ENCODE measurements around the gene KERA.

Gene KERA

GRCh38 chr12:91043408-91043807 lies 14.4 kb downstream of the KERA start:
- Histone ChIP-seq H3K27me3 (ENCODE audit: low read depth, low read length) (no peaks in the 10 kb centered on the region), H3K27ac (ENCODE audit: low read length) (no peak overlapping the region), H3K9me3 (ENCODE audit: control insufficient read depth in 1 of 2, low read length in 2 of 2) (no peaks in the 10 kb centered on the region), H3K4me3 (ENCODE audit: low read depth in 1 of 2, low read length in 2 of 2) (no peak overlapping the region), H3K36me3 (ENCODE audit: control insufficient read depth in 1 of 2, insufficient read depth in 2 of 2, low read length in 2 of 2) (no peaks in the 10 kb centered on the region), H3K4me1 (ENCODE audit: control insufficient read depth in 1 of 2, insufficient read depth in 2 of 2, low read length in 2 of 2) (no peaks in the 10 kb centered on the region)

GRCh38 chr12:91040096-91040755 lies 17.6 kb downstream of the KERA start:
- no peaks in the 10 kb centered on the region for H3K36me3 ChIP-seq (ENCODE audit: control insufficient read depth in 1 of 2, insufficient read depth in 2 of 2, low read length in 2 of 2)
- H3K4me1 ChIP-seq (ENCODE audit: control insufficient read depth in 1 of 2, insufficient read depth in 2 of 2, low read length in 2 of 2): no peaks in the 10 kb centered on the region
- H3K4me3 ChIP-seq (ENCODE audit: low read depth in 1 of 2, low read length in 2 of 2): no peak overlapping the region
- no peaks in the 10 kb centered on the region for H3K9me3 ChIP-seq (ENCODE audit: control insufficient read depth in 1 of 2, low read length in 2 of 2)
- H3K27me3 ChIP-seq (ENCODE audit: low read depth, low read length): no peaks in the 10 kb centered on the region
- no peak overlapping the region for H3K27ac ChIP-seq (ENCODE audit: low read length)

- Histone ChIP-seq H3K9me3 (ENCODE audit: control insufficient read depth in 1 of 2, low read length in 2 of 2) (no peaks in the 10 kb centered on the region), H3K27ac (ENCODE audit: low read length) (no peak overlapping the region), H3K4me3 (ENCODE audit: low read depth in 1 of 2, low read length in 2 of 2) (no peak overlapping the region), H3K36me3 (ENCODE audit: control insufficient read depth in 1 of 2, insufficient read depth in 2 of 2, low read length in 2 of 2) (no peaks in the 10 kb centered on the region), H3K27me3 (ENCODE audit: low read depth, low read length) (no peaks in the 10 kb centered on the region), H3K4me1 (ENCODE audit: control insufficient read depth in 1 of 2, insufficient read depth in 2 of 2, low read length in 2 of 2) (no peaks in the 10 kb centered on the region)
These were observed 20.5 kb downstream of the KERA start for GRCh38 chr12:91037276-91037675.

GRCh38 chr12:91033251-91033650 lies 24.6 kb downstream of the KERA start:
- no peaks in the 10 kb centered on the region for H3K4me1 ChIP-seq (ENCODE audit: control insufficient read depth in 1 of 2, insufficient read depth in 2 of 2, low read length in 2 of 2)

GRCh38 chr12:91023326-91024004 lies 34.4 kb downstream of the KERA start:
- H3K4me1 ChIP-seq (ENCODE audit: control insufficient read depth in 1 of 2, insufficient read depth in 2 of 2, low read length in 2 of 2): no peaks in the 10 kb centered on the region
- H3K36me3 ChIP-seq (ENCODE audit: control insufficient read depth in 1 of 2, insufficient read depth in 2 of 2, low read length in 2 of 2): no peaks in the 10 kb centered on the region
- H3K4me3 ChIP-seq (ENCODE audit: low read depth in 1 of 2, low read length in 2 of 2): no peak overlapping the region
- H3K9me3 ChIP-seq (ENCODE audit: control insufficient read depth in 1 of 2, low read length in 2 of 2): no peaks in the 10 kb centered on the region
- H3K27ac ChIP-seq (ENCODE audit: low read length): no peak overlapping the region
- H3K27me3 ChIP-seq (ENCODE audit: low read depth, low read length): no peaks in the 10 kb centered on the region

More at GRCh38 chr12:91033251-91033650, 24.6 kb downstream of the KERA start:
- Histone ChIP-seq H3K27me3 (ENCODE audit: low read depth, low read length) (no peaks in the 10 kb centered on the region), H3K27ac (ENCODE audit: low read length) (no peak overlapping the region), H3K36me3 (ENCODE audit: control insufficient read depth in 1 of 2, insufficient read depth in 2 of 2, low read length in 2 of 2) (no peaks in the 10 kb centered on the region), H3K4me3 (ENCODE audit: low read depth in 1 of 2, low read length in 2 of 2) (no peak overlapping the region), H3K9me3 (ENCODE audit: control insufficient read depth in 1 of 2, low read length in 2 of 2) (no peaks in the 10 kb centered on the region)

- no peaks in the 10 kb centered on the region for H3K36me3 ChIP-seq (ENCODE audit: control insufficient read depth in 1 of 2, insufficient read depth in 2 of 2, low read length in 2 of 2)
- no peak overlapping the region for H3K27ac ChIP-seq (ENCODE audit: low read length)
- no peak overlapping the region for H3K4me3 ChIP-seq (ENCODE audit: low read depth in 1 of 2, low read length in 2 of 2)
- no peaks in the 10 kb centered on the region for H3K4me1 ChIP-seq (ENCODE audit: control insufficient read depth in 1 of 2, insufficient read depth in 2 of 2, low read length in 2 of 2)
- no peaks in the 10 kb centered on the region for H3K9me3 ChIP-seq (ENCODE audit: control insufficient read depth in 1 of 2, low read length in 2 of 2)
- no peaks in the 10 kb centered on the region for H3K27me3 ChIP-seq (ENCODE audit: low read depth, low read length)
These were observed 36.7 kb downstream of the KERA start for GRCh38 chr12:91021076-91021475.

- no peaks in the 10 kb centered on the region for H3K27me3 ChIP-seq (ENCODE audit: low read depth, low read length)
- H3K36me3 ChIP-seq (ENCODE audit: control insufficient read depth in 1 of 2, insufficient read depth in 2 of 2, low read length in 2 of 2): no peaks in the 10 kb centered on the region
- H3K9me3 ChIP-seq (ENCODE audit: control insufficient read depth in 1 of 2, low read length in 2 of 2): no peaks in the 10 kb centered on the region
- H3K4me1 ChIP-seq (ENCODE audit: control insufficient read depth in 1 of 2, insufficient read depth in 2 of 2, low read length in 2 of 2): no peaks in the 10 kb centered on the region
- H3K4me3 ChIP-seq (ENCODE audit: low read depth in 1 of 2, low read length in 2 of 2): no peak overlapping the region
- H3K27ac ChIP-seq (ENCODE audit: low read length): no peak overlapping the region
These were observed 38.4 kb downstream of the KERA start for GRCh38 chr12:91019455-91019854.

- Histone ChIP-seq H3K27ac (ENCODE audit: low read length) (no peak overlapping the region), H3K4me3 (ENCODE audit: low read depth in 1 of 2, low read length in 2 of 2) (no peak overlapping the region)
These were observed 40.1 kb downstream of the KERA start for GRCh38 chr12:91017511-91018263.

GRCh38 chr12:91017043-91017442 lies 40.8 kb downstream of the KERA start:
- Histone ChIP-seq H3K36me3 (ENCODE audit: control insufficient read depth in 1 of 2, insufficient read depth in 2 of 2, low read length in 2 of 2) (no peaks in the 10 kb centered on the region), H3K4me1 (ENCODE audit: control insufficient read depth in 1 of 2, insufficient read depth in 2 of 2, low read length in 2 of 2) (no peaks in the 10 kb centered on the region), H3K9me3 (ENCODE audit: control insufficient read depth in 1 of 2, low read length in 2 of 2) (no peaks in the 10 kb centered on the region), H3K27ac (ENCODE audit: low read length) (no peak overlapping the region), H3K27me3 (ENCODE audit: low read depth, low read length) (no peaks in the 10 kb centered on the region), H3K4me3 (ENCODE audit: low read depth in 1 of 2, low read length in 2 of 2) (no peak overlapping the region)

More at GRCh38 chr12:91017511-91018263, 40.1 kb downstream of the KERA start:
- Histone ChIP-seq H3K4me1 (ENCODE audit: control insufficient read depth in 1 of 2, insufficient read depth in 2 of 2, low read length in 2 of 2) (no peaks in the 10 kb centered on the region), H3K9me3 (ENCODE audit: control insufficient read depth in 1 of 2, low read length in 2 of 2) (no peaks in the 10 kb centered on the region), H3K27me3 (ENCODE audit: low read depth, low read length) (no peaks in the 10 kb centered on the region), H3K36me3 (ENCODE audit: control insufficient read depth in 1 of 2, insufficient read depth in 2 of 2, low read length in 2 of 2) (no peaks in the 10 kb centered on the region)

GRCh38 chr12:91009319-91009950 lies 48.4 kb downstream of the KERA start:
- H3K27ac ChIP-seq (ENCODE audit: low read length): no peak overlapping the region
- H3K27me3 ChIP-seq (ENCODE audit: low read depth, low read length): no peaks in the 10 kb centered on the region
- no peak overlapping the region for H3K4me3 ChIP-seq (ENCODE audit: low read depth in 1 of 2, low read length in 2 of 2)
- H3K36me3 ChIP-seq (ENCODE audit: control insufficient read depth in 1 of 2, insufficient read depth in 2 of 2, low read length in 2 of 2): no peaks in the 10 kb centered on the region
- H3K4me1 ChIP-seq (ENCODE audit: control insufficient read depth in 1 of 2, insufficient read depth in 2 of 2, low read length in 2 of 2): no peaks in the 10 kb centered on the region
- no peaks in the 10 kb centered on the region for H3K9me3 ChIP-seq (ENCODE audit: control insufficient read depth in 1 of 2, low read length in 2 of 2)
